ENCODE data around the gene HAVCR2. TPM values are rescaled to one million over a fixed set of nuclear protein-coding genes. Genes with fewer than 3 reads are reported as not detected.

Gene HAVCR2
- total and polyA plus RNA-seq, 2 of the 13 experiments (the other 11 are each of a cell fraction or from before 2014, with no cell fraction given) = 0.07 to 0.16 TPM

DNA sequence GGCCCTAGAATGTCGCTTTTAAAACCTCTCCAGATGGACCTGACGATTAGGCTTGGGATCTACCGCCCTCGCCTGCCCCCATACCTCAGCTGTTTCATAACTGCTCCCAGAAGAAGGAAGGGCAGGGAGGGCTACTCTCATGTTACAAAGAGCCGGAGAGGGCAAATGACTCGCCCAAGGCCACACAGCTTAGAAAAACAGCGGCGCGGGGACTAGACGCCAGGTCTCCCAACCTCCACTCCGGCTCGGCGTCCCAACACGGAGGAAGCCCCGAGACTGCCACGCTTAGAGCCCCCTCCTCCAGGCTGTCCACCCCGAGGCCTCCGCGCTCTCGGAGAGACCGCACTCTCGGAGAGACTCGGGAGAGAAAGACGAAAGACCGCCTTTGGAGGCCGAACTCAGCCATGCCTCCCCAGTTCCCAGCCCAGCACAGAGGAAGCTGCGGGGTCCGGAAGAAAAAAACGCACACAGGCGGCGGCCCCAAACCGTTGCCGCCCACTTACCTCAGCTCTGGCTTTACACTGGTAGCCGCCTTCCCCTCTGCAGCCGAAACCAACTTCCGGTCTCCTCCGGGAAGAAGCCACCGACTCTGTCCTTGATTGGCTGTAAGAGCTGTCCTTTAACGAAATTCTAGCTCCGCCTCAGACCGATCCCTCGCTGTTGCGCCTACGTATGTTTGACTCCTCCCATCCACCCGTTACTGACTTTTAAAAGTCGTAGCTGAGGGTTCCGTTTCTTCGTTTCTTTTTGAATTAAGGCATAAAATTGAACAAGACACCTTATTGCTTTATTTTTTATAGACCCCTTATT is 33.7 kb upstream of the HAVCR2 start, which contains the start of gene MED7 (continued):
- TF ChIP-seq, protein P1, sequence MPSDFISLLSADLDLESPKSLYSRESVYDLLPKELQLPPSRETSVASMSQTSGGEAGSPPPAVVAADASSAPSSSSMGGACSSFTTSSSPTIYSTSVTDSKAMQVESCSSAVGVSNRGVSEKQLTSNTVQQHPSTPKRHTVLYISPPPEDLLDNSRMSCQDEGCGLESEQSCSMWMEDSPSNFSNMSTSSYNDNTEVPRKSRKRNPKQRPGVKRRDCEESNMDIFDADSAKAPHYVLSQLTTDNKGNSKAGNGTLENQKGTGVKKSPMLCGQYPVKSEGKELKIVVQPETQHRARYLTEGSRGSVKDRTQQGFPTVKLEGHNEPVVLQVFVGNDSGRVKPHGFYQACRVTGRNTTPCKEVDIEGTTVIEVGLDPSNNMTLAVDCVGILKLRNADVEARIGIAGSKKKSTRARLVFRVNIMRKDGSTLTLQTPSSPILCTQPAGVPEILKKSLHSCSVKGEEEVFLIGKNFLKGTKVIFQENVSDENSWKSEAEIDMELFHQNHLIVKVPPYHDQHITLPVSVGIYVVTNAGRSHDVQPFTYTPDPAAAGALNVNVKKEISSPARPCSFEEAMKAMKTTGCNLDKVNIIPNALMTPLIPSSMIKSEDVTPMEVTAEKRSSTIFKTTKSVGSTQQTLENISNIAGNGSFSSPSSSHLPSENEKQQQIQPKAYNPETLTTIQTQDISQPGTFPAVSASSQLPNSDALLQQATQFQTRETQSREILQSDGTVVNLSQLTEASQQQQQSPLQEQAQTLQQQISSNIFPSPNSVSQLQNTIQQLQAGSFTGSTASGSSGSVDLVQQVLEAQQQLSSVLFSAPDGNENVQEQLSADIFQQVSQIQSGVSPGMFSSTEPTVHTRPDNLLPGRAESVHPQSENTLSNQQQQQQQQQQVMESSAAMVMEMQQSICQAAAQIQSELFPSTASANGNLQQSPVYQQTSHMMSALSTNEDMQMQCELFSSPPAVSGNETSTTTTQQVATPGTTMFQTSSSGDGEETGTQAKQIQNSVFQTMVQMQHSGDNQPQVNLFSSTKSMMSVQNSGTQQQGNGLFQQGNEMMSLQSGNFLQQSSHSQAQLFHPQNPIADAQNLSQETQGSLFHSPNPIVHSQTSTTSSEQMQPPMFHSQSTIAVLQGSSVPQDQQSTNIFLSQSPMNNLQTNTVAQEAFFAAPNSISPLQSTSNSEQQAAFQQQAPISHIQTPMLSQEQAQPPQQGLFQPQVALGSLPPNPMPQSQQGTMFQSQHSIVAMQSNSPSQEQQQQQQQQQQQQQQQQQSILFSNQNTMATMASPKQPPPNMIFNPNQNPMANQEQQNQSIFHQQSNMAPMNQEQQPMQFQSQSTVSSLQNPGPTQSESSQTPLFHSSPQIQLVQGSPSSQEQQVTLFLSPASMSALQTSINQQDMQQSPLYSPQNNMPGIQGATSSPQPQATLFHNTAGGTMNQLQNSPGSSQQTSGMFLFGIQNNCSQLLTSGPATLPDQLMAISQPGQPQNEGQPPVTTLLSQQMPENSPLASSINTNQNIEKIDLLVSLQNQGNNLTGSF (CRISPR knock-in tag; IDR thresholded peaks at IDR 0.05) = no peak
- TF ChIP-seq ZNF713 (CRISPR knock-in tag; IDR thresholded peaks at IDR 0.05) (no peak), ZNF567 (CRISPR knock-in tag; IDR thresholded peaks at IDR 0.05; ENCODE audit: borderline replicate concordance) (no peak), BCL6 (CRISPR knock-in tag; IDR thresholded peaks at IDR 0.05) (0 out of 2 replicates have a peak, but pooled peaks have one; percentile 14), MAFF (IDR thresholded peaks at IDR 0.05; ENCODE audit: low read depth, low read length) (no peak), EP300 (IDR thresholded peaks at IDR 0.05; ENCODE audit: low read depth in 2 of 2, low read length in 2 of 2) (no peak), EP300 (CRISPR knock-in tag; IDR thresholded peaks at IDR 0.05; ENCODE audit: borderline replicate concordance) (no peak), ZNF569 (CRISPR knock-in tag; IDR thresholded peaks at IDR 0.05; ENCODE audit: borderline replicate concordance) (no peak), EHMT2 (IDR thresholded peaks at IDR 0.05; ENCODE audit: borderline replicate concordance, low read depth, low read length) (0 out of 2 replicates have a peak, but pooled peaks have one; percentile 38), GATAD1 (CRISPR knock-in tag; IDR thresholded peaks at IDR 0.05) (peak; percentile 76; the same call in 1 of the 2 replicates), ZNF530 (CRISPR knock-in tag; IDR thresholded peaks at IDR 0.05; ENCODE audit: low read depth) (no peak), HOXA9 (CRISPR knock-in tag; IDR thresholded peaks at IDR 0.05; ENCODE audit: borderline replicate concordance) (no peak), ZNF260 (CRISPR knock-in tag; IDR thresholded peaks at IDR 0.05; ENCODE audit: borderline replicate concordance, low read depth) (no peak), ZNF768 (CRISPR knock-in tag; IDR thresholded peaks at IDR 0.05) (peak; percentile 93), ZNF552 (CRISPR knock-in tag; IDR thresholded peaks at IDR 0.05; ENCODE audit: borderline replicate concordance) (no peak), REST (IDR thresholded peaks at IDR 0.05; ENCODE audit: borderline replicate concordance in 1 of 2, low read depth in 1 of 2, low read length in 2 of 2) (peak in 1 of 2 experiments; percentile 39; a peak in 1 of 4 replicates), HNRNPLL (IDR thresholded peaks at IDR 0.05; ENCODE audit: low read depth, low read length, poor library complexity, severe bottlenecking) (peak; percentile 71), RBFOX2 (IDR thresholded peaks at IDR 0.05; ENCODE audit: low read depth, low read length) (peak; percentile 87)
- TF ChIP-seq, protein P2, sequence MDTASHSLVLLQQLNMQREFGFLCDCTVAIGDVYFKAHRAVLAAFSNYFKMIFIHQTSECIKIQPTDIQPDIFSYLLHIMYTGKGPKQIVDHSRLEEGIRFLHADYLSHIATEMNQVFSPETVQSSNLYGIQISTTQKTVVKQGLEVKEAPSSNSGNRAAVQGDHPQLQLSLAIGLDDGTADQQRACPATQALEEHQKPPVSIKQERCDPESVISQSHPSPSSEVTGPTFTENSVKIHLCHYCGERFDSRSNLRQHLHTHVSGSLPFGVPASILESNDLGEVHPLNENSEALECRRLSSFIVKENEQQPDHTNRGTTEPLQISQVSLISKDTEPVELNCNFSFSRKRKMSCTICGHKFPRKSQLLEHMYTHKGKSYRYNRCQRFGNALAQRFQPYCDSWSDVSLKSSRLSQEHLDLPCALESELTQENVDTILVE (CRISPR knock-in tag; IDR thresholded peaks at IDR 0.05) = no peak

All from HepG2 (cell line).